ENCODE results near the gene SH3BP1. TPM values are rescaled to one million over a fixed set of nuclear protein-coding genes. Genes with fewer than 3 reads are reported as not detected.

Gene SH3BP1
- polyA plus RNA-seq, 1 donor from 2014 or later = 0.63 TPM

GRCh38 chr22:37696657-37697537 is 57.4 kb downstream of the SH3BP1 start, which contains the start of gene TRIOBP:
Gene TRIOBP, plus strand, starts transcription at chr22:37697048. Its CDS starts 4,318 bp downstream, at chr22:37701366.
- H3K36me3 ChIP-seq (ENCODE audit: insufficient read depth, low read length) = peaks cover 5% of the 10 kb centered on the region
- H3K79me2 ChIP-seq (replicated peaks; ENCODE audit: insufficient read depth, low read length) = peaks cover 12% of the 10 kb centered on the region
- no peaks in the 10 kb centered on the region for H3F3A ChIP-seq (ENCODE audit: insufficient read depth, low read length, poor library complexity, severe bottlenecking)
- peak within 1 kb of the TSS; percentile 90 for H3K9ac ChIP-seq (ENCODE audit: low read length)
- peak within 1 kb of the TSS; percentile 98 for H3K4me2 ChIP-seq (ENCODE audit: low read length)
- H3K9me2 ChIP-seq (ENCODE audit: insufficient read depth, low read length) = no peaks in the 10 kb centered on the region
- no peaks in the 10 kb centered on the region for H4K20me1 ChIP-seq (ENCODE audit: insufficient read depth)
- H2AFZ ChIP-seq (ENCODE audit: low read depth, low read length) = peak within 1 kb of the TSS; percentile 92
- no peaks in the 10 kb centered on the region for H3K9me3 ChIP-seq (ENCODE audit: low read length)
- no peaks in the 10 kb centered on the region for H3K27me3 ChIP-seq (ENCODE audit: insufficient read depth, low read depth, low read length)
- H3K4me3 ChIP-seq (ENCODE audit: low read length) = peak within 1 kb of the TSS; percentile 92
- H3K27ac ChIP-seq (ENCODE audit: low read length) = peak within 1 kb of the TSS; percentile 89
- peak; percentile 86 for TF ChIP-seq POLR2AphosphoS5 (IDR thresholded peaks at IDR 0.05)
- TF ChIP-seq EZH2 (IDR thresholded peaks at IDR 0.05; ENCODE audit: borderline replicate concordance, insufficient read depth, low read length, poor library complexity, severe bottlenecking) = no peak
- TF ChIP-seq, protein P1, sequence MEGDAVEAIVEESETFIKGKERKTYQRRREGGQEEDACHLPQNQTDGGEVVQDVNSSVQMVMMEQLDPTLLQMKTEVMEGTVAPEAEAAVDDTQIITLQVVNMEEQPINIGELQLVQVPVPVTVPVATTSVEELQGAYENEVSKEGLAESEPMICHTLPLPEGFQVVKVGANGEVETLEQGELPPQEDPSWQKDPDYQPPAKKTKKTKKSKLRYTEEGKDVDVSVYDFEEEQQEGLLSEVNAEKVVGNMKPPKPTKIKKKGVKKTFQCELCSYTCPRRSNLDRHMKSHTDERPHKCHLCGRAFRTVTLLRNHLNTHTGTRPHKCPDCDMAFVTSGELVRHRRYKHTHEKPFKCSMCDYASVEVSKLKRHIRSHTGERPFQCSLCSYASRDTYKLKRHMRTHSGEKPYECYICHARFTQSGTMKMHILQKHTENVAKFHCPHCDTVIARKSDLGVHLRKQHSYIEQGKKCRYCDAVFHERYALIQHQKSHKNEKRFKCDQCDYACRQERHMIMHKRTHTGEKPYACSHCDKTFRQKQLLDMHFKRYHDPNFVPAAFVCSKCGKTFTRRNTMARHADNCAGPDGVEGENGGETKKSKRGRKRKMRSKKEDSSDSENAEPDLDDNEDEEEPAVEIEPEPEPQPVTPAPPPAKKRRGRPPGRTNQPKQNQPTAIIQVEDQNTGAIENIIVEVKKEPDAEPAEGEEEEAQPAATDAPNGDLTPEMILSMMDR (IDR thresholded peaks at IDR 0.05; ENCODE audit: poor library complexity, severe bottlenecking) = peak; percentile 80
- peak; percentile 59 for TF ChIP-seq RAD21 (conservative IDR thresholded peaks at IDR 0.05)
- TF ChIP-seq MXI1 (conservative IDR thresholded peaks at IDR 0.05; ENCODE audit: poor library complexity, severe bottlenecking) = peak; percentile 64
- TF ChIP-seq TAF1 (IDR thresholded peaks at IDR 0.05; ENCODE audit: low read depth) = peak; percentile 52
- TF ChIP-seq SMC3 (conservative IDR thresholded peaks at IDR 0.05; ENCODE audit: poor library complexity) = peak; percentile 69
- TF ChIP-seq, protein P2, sequence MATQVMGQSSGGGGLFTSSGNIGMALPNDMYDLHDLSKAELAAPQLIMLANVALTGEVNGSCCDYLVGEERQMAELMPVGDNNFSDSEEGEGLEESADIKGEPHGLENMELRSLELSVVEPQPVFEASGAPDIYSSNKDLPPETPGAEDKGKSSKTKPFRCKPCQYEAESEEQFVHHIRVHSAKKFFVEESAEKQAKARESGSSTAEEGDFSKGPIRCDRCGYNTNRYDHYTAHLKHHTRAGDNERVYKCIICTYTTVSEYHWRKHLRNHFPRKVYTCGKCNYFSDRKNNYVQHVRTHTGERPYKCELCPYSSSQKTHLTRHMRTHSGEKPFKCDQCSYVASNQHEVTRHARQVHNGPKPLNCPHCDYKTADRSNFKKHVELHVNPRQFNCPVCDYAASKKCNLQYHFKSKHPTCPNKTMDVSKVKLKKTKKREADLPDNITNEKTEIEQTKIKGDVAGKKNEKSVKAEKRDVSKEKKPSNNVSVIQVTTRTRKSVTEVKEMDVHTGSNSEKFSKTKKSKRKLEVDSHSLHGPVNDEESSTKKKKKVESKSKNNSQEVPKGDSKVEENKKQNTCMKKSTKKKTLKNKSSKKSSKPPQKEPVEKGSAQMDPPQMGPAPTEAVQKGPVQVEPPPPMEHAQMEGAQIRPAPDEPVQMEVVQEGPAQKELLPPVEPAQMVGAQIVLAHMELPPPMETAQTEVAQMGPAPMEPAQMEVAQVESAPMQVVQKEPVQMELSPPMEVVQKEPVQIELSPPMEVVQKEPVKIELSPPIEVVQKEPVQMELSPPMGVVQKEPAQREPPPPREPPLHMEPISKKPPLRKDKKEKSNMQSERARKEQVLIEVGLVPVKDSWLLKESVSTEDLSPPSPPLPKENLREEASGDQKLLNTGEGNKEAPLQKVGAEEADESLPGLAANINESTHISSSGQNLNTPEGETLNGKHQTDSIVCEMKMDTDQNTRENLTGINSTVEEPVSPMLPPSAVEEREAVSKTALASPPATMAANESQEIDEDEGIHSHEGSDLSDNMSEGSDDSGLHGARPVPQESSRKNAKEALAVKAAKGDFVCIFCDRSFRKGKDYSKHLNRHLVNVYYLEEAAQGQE (IDR thresholded peaks at IDR 0.05; ENCODE audit: borderline replicate concordance) = peak; percentile 85
- TF ChIP-seq EP300 (conservative IDR thresholded peaks at IDR 0.05; ENCODE audit: poor library complexity, severe bottlenecking) = no peak

DNA sequence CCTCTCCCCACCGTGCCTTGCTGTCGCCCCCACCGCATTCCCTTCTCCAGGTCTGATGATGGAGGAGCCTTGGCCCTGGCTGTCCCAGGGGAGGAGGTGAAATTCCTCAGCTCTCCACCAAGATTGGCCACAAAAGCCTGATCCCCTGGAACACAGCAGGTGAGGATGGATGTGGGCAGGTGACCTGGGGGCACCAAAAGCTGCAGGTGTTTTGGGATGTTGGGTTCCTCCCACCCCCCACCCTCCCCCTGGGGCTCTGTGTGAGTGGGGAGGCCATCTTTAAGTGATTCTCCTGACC is 58.0 kb downstream of the SH3BP1 start:
- Histone ChIP-seq H3K79me2 (replicated peaks; ENCODE audit: insufficient read depth, low read length) (peaks cover 12% of the 10 kb centered on the region), H3K27me3 (ENCODE audit: insufficient read depth, low read depth, low read length) (no peaks in the 10 kb centered on the region), H3K9me2 (ENCODE audit: insufficient read depth, low read length) (no peaks in the 10 kb centered on the region), H3F3A (ENCODE audit: insufficient read depth, low read length, poor library complexity, severe bottlenecking) (no peaks in the 10 kb centered on the region), H3K4me2 (ENCODE audit: low read length) (peak overlapping the region; percentile 98), H3K36me3 (ENCODE audit: insufficient read depth, low read length) (peaks cover 5% of the 10 kb centered on the region), H3K9ac (ENCODE audit: low read length) (peak overlapping the region; percentile 90), H2AFZ (ENCODE audit: low read depth, low read length) (peak overlapping the region; percentile 92), H4K20me1 (ENCODE audit: insufficient read depth) (no peaks in the 10 kb centered on the region), H3K4me3 (ENCODE audit: low read length) (peak overlapping the region; percentile 92), H3K9me3 (ENCODE audit: low read length) (no peaks in the 10 kb centered on the region), H3K27ac (ENCODE audit: low read length) (peak overlapping the region; percentile 89)
- TF ChIP-seq, protein P2 (IDR thresholded peaks at IDR 0.05; ENCODE audit: borderline replicate concordance) = no peak
- TF ChIP-seq POLR2AphosphoS5 (IDR thresholded peaks at IDR 0.05) = no peak

Measured in neural cell (in vitro differentiated cells).